Measurements from ENCODE around the gene RTN3.
"Not testable (repeated sequence)": the region's sequence is repeated elsewhere in the genome, so short reads cannot be mapped to it uniquely, and the experiment has no call there.

Gene RTN3

GRCh38 chr11:63681321-63682065 is at the start of gene RTN3:
TSS of gene RTN3 (plus strand) at chr11:63681500. CDS start at chr11:63681637, 137 bp downstream.
- TF ChIP-seq CTCF (IDR thresholded peaks at IDR 0.05) = peak; percentile 18; the same call in 1 of the 2 replicates
- TF ChIP-seq ZFX (IDR thresholded peaks at IDR 0.05; ENCODE audit: borderline replicate concordance) = no peak
- peak within 1 kb of the TSS; percentile 96 for H3K27ac ChIP-seq

- TF ChIP-seq CTCF (IDR thresholded peaks at IDR 0.05) (peak; percentile 95), ZFX (IDR thresholded peaks at IDR 0.05; ENCODE audit: borderline replicate concordance) (no peak)
- H3K27ac ChIP-seq = peak overlapping the region; percentile 72
Measured at GRCh38 chr11:63635762-63636465, 45.4 kb upstream of the RTN3 start.

GRCh38 chr11:63638436-63638835 is 42.9 kb upstream of the RTN3 start:
- H3K27ac ChIP-seq = not testable (repeated sequence)

GRCh38 chr11:63639199-63639832 is 42.0 kb upstream of the RTN3 start:
- TF ChIP-seq ZFX (IDR thresholded peaks at IDR 0.05; ENCODE audit: borderline replicate concordance) = no peak
- TF ChIP-seq CTCF (IDR thresholded peaks at IDR 0.05) = peak; percentile 76
- no peak overlapping the region for H3K27ac ChIP-seq

GRCh38 chr11:63641727-63642126 is 39.6 kb upstream of the RTN3 start:
- no peak overlapping the region; the same call in 1 of the 2 replicates for H3K27ac ChIP-seq
- peak; percentile 38 for TF ChIP-seq CTCF (IDR thresholded peaks at IDR 0.05)
- no peak for TF ChIP-seq ZFX (IDR thresholded peaks at IDR 0.05; ENCODE audit: borderline replicate concordance)

- no peak for TF ChIP-seq ZFX (IDR thresholded peaks at IDR 0.05; ENCODE audit: borderline replicate concordance)
- TF ChIP-seq CTCF (IDR thresholded peaks at IDR 0.05) = no peak
Measured at GRCh38 chr11:63643205-63643604, 38.1 kb upstream of the RTN3 start.

GRCh38 chr11:63652671-63653070 is 28.6 kb upstream of the RTN3 start:
- no peak overlapping the region for H3K27ac ChIP-seq
- TF ChIP-seq CTCF (IDR thresholded peaks at IDR 0.05) (no peak), ZFX (IDR thresholded peaks at IDR 0.05; ENCODE audit: borderline replicate concordance) (no peak)

More at GRCh38 chr11:63643205-63643604, 38.1 kb upstream of the RTN3 start:
- no peak overlapping the region for H3K27ac ChIP-seq

Data from 22Rv1 (cell line).